ENCODE results near the gene F8. TPM values are rescaled to one million over a fixed set of nuclear protein-coding genes. Genes with fewer than 3 reads are reported as not detected.

The F8 gene
- total and polyA plus RNA-seq, 10 of the 15 experiments (the other 5 are each of a cell fraction or from before 2014, with no cell fraction given): 3.0 to 8.1 (median 5.1) TPM

DNA sequence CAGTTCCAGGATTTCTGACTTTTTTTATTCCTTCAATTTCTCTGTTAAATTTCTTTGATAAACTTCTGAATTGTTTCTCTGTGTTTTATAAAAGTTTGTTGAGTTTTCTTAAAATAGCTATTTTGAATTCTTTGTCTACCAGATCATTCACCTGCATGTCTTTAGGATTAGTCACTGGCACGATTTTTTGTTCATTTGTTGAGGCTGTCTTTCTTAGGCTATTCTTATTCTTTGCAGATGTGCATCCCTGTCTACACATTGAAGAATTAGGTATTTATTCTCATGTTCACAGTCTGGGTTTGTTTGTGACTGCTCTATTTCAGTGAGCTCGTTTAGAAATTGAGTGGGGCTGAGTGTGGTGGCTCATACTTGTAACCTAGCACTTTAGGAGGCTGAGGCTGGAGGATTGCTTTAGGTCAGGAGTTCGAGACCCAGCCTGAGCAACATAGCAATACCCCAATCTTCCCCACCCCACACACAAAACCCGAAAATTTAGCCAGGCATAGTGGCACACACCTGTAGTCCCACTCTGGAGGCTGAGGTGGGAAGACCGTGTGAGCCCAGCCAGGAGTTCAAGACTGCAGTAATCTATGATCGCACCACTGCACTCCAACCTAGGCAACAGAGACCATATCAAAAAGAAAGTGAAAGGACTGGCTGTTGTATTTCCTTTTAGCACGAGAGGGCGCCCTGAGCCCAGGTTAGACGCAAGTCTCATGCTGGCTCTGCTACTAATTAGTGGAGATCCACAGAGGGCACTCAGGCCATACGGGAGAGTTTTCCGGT is 42.0 kb downstream of the F8 start (continued):
- TF ChIP-seq KLF5 (IDR thresholded peaks at IDR 0.05; ENCODE audit: partially characterized antibody) (no peak), ZNF384 (IDR thresholded peaks at IDR 0.05; ENCODE audit: borderline replicate concordance, low read depth, low read length) (no peak), SUPT20H (IDR thresholded peaks at IDR 0.05; ENCODE audit: borderline replicate concordance, control insufficient read depth, low read depth, low read length) (no peak), CBFB (IDR thresholded peaks at IDR 0.05; ENCODE audit: low read depth) (no peak), PAX8 (IDR thresholded peaks at IDR 0.05) (no peak), SIX5 (IDR thresholded peaks at IDR 0.05; ENCODE audit: low read depth, low read length, severe bottlenecking) (no peak), TCF3 (IDR thresholded peaks at IDR 0.05; ENCODE audit: borderline replicate concordance, insufficient read depth, low read depth, low read length) (no peak), EED (IDR thresholded peaks at IDR 0.05; ENCODE audit: low read depth) (no peak), MYB (IDR thresholded peaks at IDR 0.05; ENCODE audit: borderline replicate concordance, low read depth, low read length) (no peak), ASH2L (IDR thresholded peaks at IDR 0.05; ENCODE audit: borderline replicate concordance, low read depth) (no peak), STAT1 (conservative IDR thresholded peaks at IDR 0.05) (no peak), JUND (IDR thresholded peaks at IDR 0.05; ENCODE audit: low read depth, low read length) (no peak), ZZZ3 (IDR thresholded peaks at IDR 0.05; ENCODE audit: control insufficient read depth, insufficient read length, low read depth) (no peak), MTA2 (IDR thresholded peaks at IDR 0.05; ENCODE audit: low read depth) (peak; percentile 36), EGR1 (IDR thresholded peaks at IDR 0.05; ENCODE audit: borderline replicate concordance in 1 of 2, low read depth in 2 of 2, low read length in 2 of 2) (no peak), NFXL1 (IDR thresholded peaks at IDR 0.05; ENCODE audit: borderline replicate concordance) (no peak), NRF1 (conservative IDR thresholded peaks at IDR 0.05; ENCODE audit: low read depth, low read length) (no peak), CHD1 (IDR thresholded peaks at IDR 0.05; ENCODE audit: low read depth, low read length) (no peak), SIN3A (IDR thresholded peaks at IDR 0.05; ENCODE audit: low read depth, low read length) (no peak), KDM1A (IDR thresholded peaks at IDR 0.05; ENCODE audit: borderline replicate concordance) (no peak)
- TF ChIP-seq, protein P1, sequence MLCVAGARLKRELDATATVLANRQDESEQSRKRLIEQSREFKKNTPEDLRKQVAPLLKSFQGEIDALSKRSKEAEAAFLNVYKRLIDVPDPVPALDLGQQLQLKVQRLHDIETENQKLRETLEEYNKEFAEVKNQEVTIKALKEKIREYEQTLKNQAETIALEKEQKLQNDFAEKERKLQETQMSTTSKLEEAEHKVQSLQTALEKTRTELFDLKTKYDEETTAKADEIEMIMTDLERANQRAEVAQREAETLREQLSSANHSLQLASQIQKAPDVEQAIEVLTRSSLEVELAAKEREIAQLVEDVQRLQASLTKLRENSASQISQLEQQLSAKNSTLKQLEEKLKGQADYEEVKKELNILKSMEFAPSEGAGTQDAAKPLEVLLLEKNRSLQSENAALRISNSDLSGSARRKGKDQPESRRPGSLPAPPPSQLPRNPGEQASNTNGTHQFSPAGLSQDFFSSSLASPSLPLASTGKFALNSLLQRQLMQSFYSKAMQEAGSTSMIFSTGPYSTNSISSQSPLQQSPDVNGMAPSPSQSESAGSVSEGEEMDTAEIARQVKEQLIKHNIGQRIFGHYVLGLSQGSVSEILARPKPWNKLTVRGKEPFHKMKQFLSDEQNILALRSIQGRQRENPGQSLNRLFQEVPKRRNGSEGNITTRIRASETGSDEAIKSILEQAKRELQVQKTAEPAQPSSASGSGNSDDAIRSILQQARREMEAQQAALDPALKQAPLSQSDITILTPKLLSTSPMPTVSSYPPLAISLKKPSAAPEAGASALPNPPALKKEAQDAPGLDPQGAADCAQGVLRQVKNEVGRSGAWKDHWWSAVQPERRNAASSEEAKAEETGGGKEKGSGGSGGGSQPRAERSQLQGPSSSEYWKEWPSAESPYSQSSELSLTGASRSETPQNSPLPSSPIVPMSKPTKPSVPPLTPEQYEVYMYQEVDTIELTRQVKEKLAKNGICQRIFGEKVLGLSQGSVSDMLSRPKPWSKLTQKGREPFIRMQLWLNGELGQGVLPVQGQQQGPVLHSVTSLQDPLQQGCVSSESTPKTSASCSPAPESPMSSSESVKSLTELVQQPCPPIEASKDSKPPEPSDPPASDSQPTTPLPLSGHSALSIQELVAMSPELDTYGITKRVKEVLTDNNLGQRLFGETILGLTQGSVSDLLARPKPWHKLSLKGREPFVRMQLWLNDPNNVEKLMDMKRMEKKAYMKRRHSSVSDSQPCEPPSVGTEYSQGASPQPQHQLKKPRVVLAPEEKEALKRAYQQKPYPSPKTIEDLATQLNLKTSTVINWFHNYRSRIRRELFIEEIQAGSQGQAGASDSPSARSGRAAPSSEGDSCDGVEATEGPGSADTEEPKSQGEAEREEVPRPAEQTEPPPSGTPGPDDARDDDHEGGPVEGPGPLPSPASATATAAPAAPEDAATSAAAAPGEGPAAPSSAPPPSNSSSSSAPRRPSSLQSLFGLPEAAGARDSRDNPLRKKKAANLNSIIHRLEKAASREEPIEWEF (IDR thresholded peaks at IDR 0.05; ENCODE audit: insufficient replicate concordance, low read depth, low read length): no peak
- TF ChIP-seq, protein P2, sequence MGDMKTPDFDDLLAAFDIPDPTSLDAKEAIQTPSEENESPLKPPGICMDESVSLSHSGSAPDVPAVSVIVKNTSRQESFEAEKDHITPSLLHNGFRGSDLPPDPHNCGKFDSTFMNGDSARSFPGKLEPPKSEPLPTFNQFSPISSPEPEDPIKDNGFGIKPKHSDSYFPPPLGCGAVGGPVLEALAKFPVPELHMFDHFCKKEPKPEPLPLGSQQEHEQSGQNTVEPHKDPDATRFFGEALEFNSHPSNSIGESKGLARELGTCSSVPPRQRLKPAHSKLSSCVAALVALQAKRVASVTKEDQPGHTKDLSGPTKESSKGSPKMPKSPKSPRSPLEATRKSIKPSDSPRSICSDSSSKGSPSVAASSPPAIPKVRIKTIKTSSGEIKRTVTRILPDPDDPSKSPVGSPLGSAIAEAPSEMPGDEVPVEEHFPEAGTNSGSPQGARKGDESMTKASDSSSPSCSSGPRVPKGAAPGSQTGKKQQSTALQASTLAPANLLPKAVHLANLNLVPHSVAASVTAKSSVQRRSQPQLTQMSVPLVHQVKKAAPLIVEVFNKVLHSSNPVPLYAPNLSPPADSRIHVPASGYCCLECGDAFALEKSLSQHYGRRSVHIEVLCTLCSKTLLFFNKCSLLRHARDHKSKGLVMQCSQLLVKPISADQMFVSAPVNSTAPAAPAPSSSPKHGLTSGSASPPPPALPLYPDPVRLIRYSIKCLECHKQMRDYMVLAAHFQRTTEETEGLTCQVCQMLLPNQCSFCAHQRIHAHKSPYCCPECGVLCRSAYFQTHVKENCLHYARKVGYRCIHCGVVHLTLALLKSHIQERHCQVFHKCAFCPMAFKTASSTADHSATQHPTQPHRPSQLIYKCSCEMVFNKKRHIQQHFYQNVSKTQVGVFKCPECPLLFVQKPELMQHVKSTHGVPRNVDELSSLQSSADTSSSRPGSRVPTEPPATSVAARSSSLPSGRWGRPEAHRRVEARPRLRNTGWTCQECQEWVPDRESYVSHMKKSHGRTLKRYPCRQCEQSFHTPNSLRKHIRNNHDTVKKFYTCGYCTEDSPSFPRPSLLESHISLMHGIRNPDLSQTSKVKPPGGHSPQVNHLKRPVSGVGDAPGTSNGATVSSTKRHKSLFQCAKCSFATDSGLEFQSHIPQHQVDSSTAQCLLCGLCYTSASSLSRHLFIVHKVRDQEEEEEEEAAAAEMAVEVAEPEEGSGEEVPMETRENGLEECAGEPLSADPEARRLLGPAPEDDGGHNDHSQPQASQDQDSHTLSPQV (IDR thresholded peaks at IDR 0.05): no peak
